IMR-90 (cell line): Measurements from ENCODE around the gene RSPH10B2. TPM values are rescaled to one million over a fixed set of nuclear protein-coding genes. Genes with fewer than 3 reads are reported as not detected.
"Not testable (repeated sequence)": the region's sequence is repeated elsewhere in the genome, so short reads cannot be mapped to it uniquely, and the experiment has no call there.

Experiments
- ATAC-seq: fragments of 200-7000 bp; cut with Tn5 transposase; 2 replicates; pipeline ENCODE4 v1.9.1; 2020; ENCODE audit warnings: low read depth, mild to moderate bottlenecking, moderate library complexity
- BruUV-seq: library from RNA; stranded (reverse); fragments of 400-500 nt; replicated peaks from 2 replicates; lab custom pipeline; 2021; lab: Mats Ljungman, UMichigan
- CTCF ChIA-PET: fragments of 300-600 bp; formaldehyde crosslinking; extraction: SDS; loops from one replicate; lab custom pipeline; 2021; ENCODE audit warnings: antibody characterized with exemption; lab: Yijun Ruan, JAX
- POLR2A ChIA-PET: fragments of 300-600 bp; sonication (Branson Sonifier 250); formaldehyde crosslinking; loops from one replicate; lab custom pipeline; 2022; ENCODE audit warnings: antibody characterized with exemption; ENCODE audit not compliant: unreplicated experiment; lab: Charles Lee
- DNase-seq: peaks from one replicate; pipeline ENCODE4 v3.0.0; 2013
- H2AFZ ChIP-seq: replicated peaks from 2 replicates; pipeline ENCODE3; 2013; ENCODE audit warnings: low read length, mild to moderate bottlenecking; ENCODE audit not compliant: poor library complexity
- H2AK5ac ChIP-seq: 2 replicates; pipeline ENCODE4 v1.6.1; 2013; ENCODE audit warnings: low read depth, low read length, inconsistent platforms
- H2AK9ac ChIP-seq: replicated peaks from 2 replicates; pipeline ENCODE3; 2013; ENCODE audit warnings: mild to moderate bottlenecking, low read depth, low read length, moderate library complexity; ENCODE audit not compliant: poor library complexity
- H2BK120ac ChIP-seq: 2 replicates; pipeline ENCODE4 v1.6.1; 2013; ENCODE audit warnings: low read depth, low read length, inconsistent platforms
- H2BK15ac ChIP-seq: 3 replicates; pipeline ENCODE4 v1.6.1; 2013; ENCODE audit warnings: low read depth, low read length, inconsistent platforms
- H2BK20ac ChIP-seq: 2 replicates; pipeline ENCODE4 v1.6.1; 2013; ENCODE audit warnings: low read depth, mild to moderate bottlenecking, inconsistent platforms, low read length, moderate library complexity
- H2BK5ac ChIP-seq: 2 replicates; pipeline ENCODE4 v1.6.1; 2013; ENCODE audit warnings: mild to moderate bottlenecking, low read depth, low read length, inconsistent platforms; ENCODE audit not compliant: poor library complexity, severe bottlenecking
- H3K14ac ChIP-seq: replicated peaks from 2 replicates; pipeline ENCODE4 v1.6.1; 2013; ENCODE audit warnings: low read depth, low read length, inconsistent platforms
- H3K18ac ChIP-seq: 2 replicates; pipeline ENCODE4 v1.6.1; 2013; ENCODE audit warnings: low read depth, low read length, control low read depth
- H3K23ac ChIP-seq: 2 replicates; pipeline ENCODE4 v1.6.1; 2013; ENCODE audit warnings: low read depth, low read length, inconsistent platforms
- H3K27ac ChIP-seq: 2 replicates; pipeline ENCODE4 v1.5.1; 2013; ENCODE audit warnings: mild to moderate bottlenecking, control low read depth, low read length; ENCODE audit not compliant: insufficient read depth
- H3K27me3 ChIP-seq: 2 replicates; pipeline ENCODE4 v1.6.1; 2013; ENCODE audit warnings: low read length; ENCODE audit not compliant: control insufficient read depth, insufficient read depth
- H3K36me3 ChIP-seq: 2 replicates; pipeline ENCODE4 v1.6.1; 2013; ENCODE audit warnings: low read length, mixed read lengths; ENCODE audit not compliant: control insufficient read depth, insufficient read depth
- H3K4ac ChIP-seq: 2 replicates; pipeline ENCODE4 v1.6.1; 2013; ENCODE audit warnings: low read depth, low read length, inconsistent platforms
- H3K4me1 ChIP-seq: 2 replicates; pipeline ENCODE4 v1.6.1; 2013; ENCODE audit warnings: low read length, mixed read lengths; ENCODE audit not compliant: control insufficient read depth, insufficient read depth
- H3K4me2 ChIP-seq: 2 replicates; pipeline ENCODE4 v1.6.1; 2013; ENCODE audit warnings: low read depth, mild to moderate bottlenecking, control low read depth, low read length, moderate library complexity
- H3K4me3 ChIP-seq: 2 replicates; pipeline ENCODE4 v1.5.1; 2013; ENCODE audit warnings: low read depth, mild to moderate bottlenecking, control low read depth, low read length, moderate library complexity; ENCODE audit not compliant: insufficient read depth
- H3K56ac ChIP-seq: 2 replicates; pipeline ENCODE4 v1.6.1; 2013; ENCODE audit warnings: low read length, inconsistent platforms; ENCODE audit not compliant: insufficient read depth; ENCODE audit errors: extremely low read depth
- H3K79me1 ChIP-seq, 2 experiments: 2 replicates each; pipeline ENCODE4 v1.6.1; 2013; ENCODE audit warnings: low read length in 2 of 2, inconsistent platforms in 1 of 2, low read depth in 1 of 2
- H3K9ac ChIP-seq: 2 replicates; pipeline ENCODE4 v1.6.1; 2013; ENCODE audit warnings: low read depth, low read length, control low read depth
- H3K9me1 ChIP-seq: 2 replicates; pipeline ENCODE4 v1.6.1; 2013; ENCODE audit warnings: low read length, inconsistent platforms; ENCODE audit not compliant: insufficient read depth
- H3K9me3 ChIP-seq: 2 replicates; pipeline ENCODE4 v1.6.1; 2013; ENCODE audit warnings: low read length; ENCODE audit not compliant: control insufficient read depth, insufficient read depth
- H4K20me1 ChIP-seq: 2 replicates; pipeline ENCODE4 v1.6.1; 2013; ENCODE audit warnings: low read length, inconsistent platforms; ENCODE audit not compliant: insufficient read depth
- H4K5ac ChIP-seq: 2 replicates; pipeline ENCODE4 v1.6.1; 2013; ENCODE audit warnings: mild to moderate bottlenecking, low read depth, low read length, control low read depth
- H4K8ac ChIP-seq, 2 experiments: 2 replicates each; pipeline ENCODE4 v1.6.1; 2013; ENCODE audit warnings: low read depth in 2 of 2, low read length in 2 of 2, control low read depth in 1 of 2, inconsistent platforms in 1 of 2
- H4K91ac ChIP-seq: 2 replicates; pipeline ENCODE4 v1.6.1; 2013; ENCODE audit warnings: low read depth, low read length, inconsistent platforms; ENCODE audit not compliant: insufficient read depth
- CEBPB ChIP-seq: IDR thresholded peaks from 2 replicates; pipeline ENCODE4 v1.6.1; 2012; ENCODE audit warnings: low read depth, low read length, improper control_type of control experiment
- MAZ ChIP-seq: IDR thresholded peaks from 2 replicates; pipeline ENCODE4 v1.6.1; 2012; ENCODE audit warnings: low read depth, mild to moderate bottlenecking, low read length, improper control_type of control experiment, moderate library complexity, borderline replicate concordance
- MXI1 ChIP-seq: IDR thresholded peaks from 2 replicates; pipeline ENCODE4 v1.6.1; 2012; ENCODE audit warnings: low read depth, mild to moderate bottlenecking, low read length, moderate library complexity, borderline replicate concordance
- NFE2L2 ChIP-seq: fragments of 150-350 bp; IDR thresholded peaks from 2 replicates; pipeline ENCODE4 v1.6.1; 2016; ENCODE audit warnings: low read depth, mild to moderate bottlenecking, low read length
- WGBS, 2 experiments: methylation state at CpG; one replicate each; pipeline versions ENCODE4 v1.1.5 to v1.1.7; 2013; ENCODE audit warnings: missing lambda C conversion rate in 2 of 2; ENCODE audit not compliant: insufficient read length in 1 of 2; ENCODE audit errors: extremely low coverage in 2 of 2; 5-methylcytosine and 5-hydroxymethylcytosine counted together
- dilution Hi-C: fragments of 300-500 bp; cut with HindIII; formaldehyde crosslinking; loops from one replicate; pipeline ENCODE4 v1.14.3; 2018; ENCODE audit warnings: low sequenced_read_pairs; ENCODE audit not compliant: unreplicated experiment
- in situ Hi-C: fragments of 300-500 bp; cut with MboI; formaldehyde crosslinking; loops from 3 replicates; pipeline ENCODE4 v1.14.3; 2019; ENCODE audit warnings: low sequenced_read_pairs, inconsistent platforms, mixed read lengths
- intact Hi-C: fragments of 100-400 bp; cut with micrococcal nuclease; formaldehyde crosslinking; loops from 2 replicates; pipeline ENCODE4 v1.10.0; 2022
- polyA plus RNA-seq, 3 experiments: library from polyadenylated mRNA; depleted of rRNA; stranded (reverse); fragments of >200 nt; gene quantifications; 2 replicates each; pipeline ENCODE4 v1.2.3, GENCODE V29; 2012; ENCODE audit warnings: low replicate concordance in 1 of 3
- total RNA-seq: library from RNA; depleted of rRNA; stranded (reverse); fragments of >200 nt; gene quantifications from 2 replicates; pipeline ENCODE4 v1.2.3, GENCODE V29; 2012

RSPH10B2 gene
- total and polyA plus RNA-seq, 2 of the 4 experiments (the other 2 are of a cell fraction): not detected

- peak overlapping the region; percentile 82; the same call in 1 of the 2 replicates for H3K27ac ChIP-seq
- peak overlapping the region; percentile 90 for H2AFZ ChIP-seq
- no peak overlapping the region for H3K18ac ChIP-seq
- peak overlapping the region; percentile 7; the same call in 1 of the 2 replicates for H2AK5ac ChIP-seq
- H3K9me3 ChIP-seq: no peaks in the 10 kb centered on the region
- peak overlapping the region; percentile 90 for H3K14ac ChIP-seq
- H2BK15ac ChIP-seq: no peak overlapping the region
- H2BK120ac ChIP-seq: no peak overlapping the region
- CTCF ChIA-PET: no interaction called here
- no peak overlapping the region; the same call in 1 of the 2 replicates for H4K5ac ChIP-seq
- dilution Hi-C loops (no loop called here), intact Hi-C loops (no loop called here), in situ Hi-C loops (no loop called here)
- ATAC-seq: no peak; the same call in 1 of the 2 replicates
- H3K56ac ChIP-seq: no peak overlapping the region
- H4K20me1 ChIP-seq: peaks cover 3% of the 10 kb centered on the region
- peak overlapping the region; percentile 82; the same call in 1 of the 2 replicates for H3K23ac ChIP-seq
- H3K36me3 ChIP-seq: peaks cover 12% of the 10 kb centered on the region
- POLR2A ChIA-PET: no interaction called here
- H3K79me1 ChIP-seq: peaks cover 0 to 16% of the 10 kb centered on the region in 2 experiments; a peak in 1 of 4 replicates
- DNase-seq: peak; percentile 33
- H3K9ac ChIP-seq: peak overlapping the region; percentile 77
- H3K4me1 ChIP-seq: peaks cover 2% of the 10 kb centered on the region
- no peaks in the 10 kb centered on the region for H3K9me1 ChIP-seq
- TF ChIP-seq NFE2L2: no peak
- TF ChIP-seq CEBPB: no peak
- no peak for TF ChIP-seq MAZ
- TF ChIP-seq MXI1: no peak
- H4K8ac ChIP-seq: peak overlapping the region in 1 of 2 experiments; percentile 87; a peak in 2 of 4 replicates
- no peak overlapping the region for H2BK5ac ChIP-seq
- peak overlapping the region; percentile 85 for H2AK9ac ChIP-seq
- peak overlapping the region; percentile 82 for H3K4me3 ChIP-seq
- H3K4ac ChIP-seq: 0 out of 2 replicates have a peak overlapping the region, but pooled peaks have one; percentile 36
- H4K91ac ChIP-seq: no peak overlapping the region; the same call in 1 of the 2 replicates
- H3K4me2 ChIP-seq: peak overlapping the region; percentile 91
- no peaks in the 10 kb centered on the region for H3K27me3 ChIP-seq
- H2BK20ac ChIP-seq: no peak overlapping the region
- no TSS peak for BruUV-seq
- WGBS, 2 experiments: no CpG with 5 or more reads among the region's 18 CpGs
Measured at GRCh38 chr7:6730343-6730633, 23.6 kb upstream of the RSPH10B2 start.

GRCh38 chr7:6738415-6738814 is 15.5 kb upstream of the RSPH10B2 start:
- H3K56ac ChIP-seq, in situ Hi-C loops, H3K4ac ChIP-seq, CTCF ChIA-PET, H4K8ac ChIP-seq, H3K4me3 ChIP-seq, H2BK20ac ChIP-seq, H3K14ac ChIP-seq, DNase-seq, intact Hi-C loops, H3K23ac ChIP-seq, H4K5ac ChIP-seq, H3K27me3 ChIP-seq, POLR2A ChIA-PET, ATAC-seq, H2AK9ac ChIP-seq, H3K9me1 ChIP-seq, H2AK5ac ChIP-seq, H2AFZ ChIP-seq, H3K4me2 ChIP-seq, dilution Hi-C loops, H3K9ac ChIP-seq, H3K18ac ChIP-seq, H3K4me1 ChIP-seq, H3K27ac ChIP-seq, H2BK120ac ChIP-seq, H3K79me1 ChIP-seq, H4K20me1 ChIP-seq, H4K91ac ChIP-seq, H3K9me3 ChIP-seq, H2BK5ac ChIP-seq, BruUV-seq, H2BK15ac ChIP-seq: not testable (repeated sequence)
- WGBS, 2 experiments: no CpG with 5 or more reads among the region's 11 CpGs
- H3K36me3 ChIP-seq: peaks cover 23% of the 10 kb centered on the region
